ENCODE measurements around the gene MED16.

Gene MED16

GRCh38 chr19:933553-933882 is 40.5 kb upstream of the MED16 start:
- DNase-seq (ENCODE audit: low read depth), result no peak
- no peak overlapping the region for H3K4me3 ChIP-seq (ENCODE audit: low read depth, low read length)

GRCh38 chr19:932648-933552 is 39.9 kb upstream of the MED16 start:
- H3K4me3 ChIP-seq (ENCODE audit: low read depth, low read length), result no peak overlapping the region
- DNase-seq (ENCODE audit: low read depth), result peak; percentile 85
- TF ChIP-seq POLR2A (IDR thresholded peaks at IDR 0.05; ENCODE audit: extremely low read depth, insufficient read length) (no peak), MAX (IDR thresholded peaks at IDR 0.05; ENCODE audit: low read depth, low read length) (peak; percentile 64), MYC (IDR thresholded peaks at IDR 0.05; ENCODE audit: low read depth, low read length) (peak; percentile 70)

More at GRCh38 chr19:933553-933882, 40.5 kb upstream of the MED16 start:
- TF ChIP-seq MAX (IDR thresholded peaks at IDR 0.05; ENCODE audit: low read depth, low read length) (no peak), MYC (IDR thresholded peaks at IDR 0.05; ENCODE audit: low read depth, low read length) (no peak), CTCF (IDR thresholded peaks at IDR 0.05; ENCODE audit: low read depth, low read length) (no peak), POLR2A (IDR thresholded peaks at IDR 0.05; ENCODE audit: extremely low read depth, insufficient read length) (no peak)

GRCh38 chr19:931860-932647 is 39.1 kb upstream of the MED16 start:
- DNase-seq (ENCODE audit: low read depth), result no peak
- TF ChIP-seq CTCF (IDR thresholded peaks at IDR 0.05; ENCODE audit: low read depth, low read length), result no peak
- H3K4me3 ChIP-seq (ENCODE audit: low read depth, low read length), result no peak overlapping the region

- DNase-seq (ENCODE audit: low read depth), result no peak
- TF ChIP-seq POLR2A (IDR thresholded peaks at IDR 0.05; ENCODE audit: extremely low read depth, insufficient read length) (no peak), MYC (IDR thresholded peaks at IDR 0.05; ENCODE audit: low read depth, low read length) (no peak), CTCF (IDR thresholded peaks at IDR 0.05; ENCODE audit: low read depth, low read length) (no peak), MAX (IDR thresholded peaks at IDR 0.05; ENCODE audit: low read depth, low read length) (no peak)
- H3K4me3 ChIP-seq (ENCODE audit: low read depth, low read length), result no peak overlapping the region
Observed at GRCh38 chr19:929891-930258, 36.9 kb upstream of the MED16 start.

- DNase-seq (ENCODE audit: low read depth), result no peak
- no peak overlapping the region for H3K4me3 ChIP-seq (ENCODE audit: low read depth, low read length)
- TF ChIP-seq MYC (IDR thresholded peaks at IDR 0.05; ENCODE audit: low read depth, low read length), result no peak
- no peak for TF ChIP-seq CTCF (IDR thresholded peaks at IDR 0.05; ENCODE audit: low read depth, low read length)
- TF ChIP-seq MAX (IDR thresholded peaks at IDR 0.05; ENCODE audit: low read depth, low read length), result no peak
- no peak for TF ChIP-seq POLR2A (IDR thresholded peaks at IDR 0.05; ENCODE audit: extremely low read depth, insufficient read length)
Observed at GRCh38 chr19:929203-929890, 36.4 kb upstream of the MED16 start.

All from NB4 (cell line).